Esophagus muscularis mucosa (tissue), 4 donors: Measurements from ENCODE around the gene NEO1. TPM values are rescaled to one million over a fixed set of nuclear protein-coding genes. Genes with fewer than 3 reads are reported as not detected.

Experiments used
- DNase-seq: peaks from one replicate; pipeline ENCODE4 v3.0.0-alpha.2; 2017; ENCODE audit errors: extremely low spot score
- H3K27ac ChIP-seq, 4 donors: fragments of 200-600 bp; sonication (generic); replicated peaks in 1 of 4; 1 replicate in 3 of 4; 2 replicates in 1 of 4; pipeline ENCODE4 v1.5.1; 2016 to 2019; ENCODE audit warnings: mild to moderate bottlenecking in 1 of 4
- H3K27me3 ChIP-seq, 4 donors: fragments of 200-600 bp; sonication (generic); one replicate each; pipeline versions ENCODE4 v1.5.1 to v1.6.0; 2016 to 2019
- H3K36me3 ChIP-seq, 4 donors: fragments of 200-600 bp; sonication (generic); one replicate each; pipeline ENCODE4 v1.5.1; 2016 to 2019
- H3K4me1 ChIP-seq, 4 donors: fragments of 200-600 bp; sonication (generic); one replicate each; pipeline ENCODE4 v1.5.1; 2016 to 2019
- H3K4me3 ChIP-seq, 4 donors: fragments of 200-600 bp; sonication (generic); 1 replicate in 2 of 4; 2 replicates in 2 of 4; pipeline ENCODE4 v1.5.1; 2016 to 2019; ENCODE audit warnings: mild to moderate bottlenecking in 4 of 4, moderate library complexity in 1 of 4
- H3K9me3 ChIP-seq, 4 donors: fragments of 200-600 bp; sonication (generic); 1 replicate in 3 of 4; 2 replicates in 1 of 4; pipeline ENCODE4 v1.5.1; 2016 to 2019
- CTCF ChIP-seq, 3 experiments: fragments of 200-600 bp in 2 of 3; fragments of 450-650 bp in 1 of 3; sonication (generic) in 2 of 3; IDR thresholded peaks; one replicate each; pipeline ENCODE4 v1.5.1; 2017 to 2019; ENCODE audit warnings: antibody characterized with exemption in 3 of 3, mild to moderate bottlenecking in 2 of 3, moderate library complexity in 1 of 3
- EP300 ChIP-seq: sonication (generic); formaldehyde crosslinking; IDR thresholded peaks from one replicate; pipeline ENCODE4 v1.6.1; 2017; ENCODE audit warnings: antibody characterized with exemption
- POLR2A ChIP-seq: fragments of 450-650 bp; IDR thresholded peaks from one replicate; pipeline ENCODE4 v1.6.1; 2017; ENCODE audit warnings: antibody characterized with exemption, moderate library complexity, mild to moderate bottlenecking, low read depth
- POLR2AphosphoS5 ChIP-seq, 2 donors: sonication (generic); formaldehyde crosslinking; IDR thresholded peaks; one replicate each; pipeline ENCODE4 v1.6.1; 2017; ENCODE audit warnings: antibody characterized with exemption in 2 of 2
- WGBS: methylation state at CpG from one replicate; pipeline ENCODE4 v1.1.5; 2018; 5-methylcytosine and 5-hydroxymethylcytosine counted together
- intact Hi-C: fragments of 100-400 bp; cut with DNase I; formaldehyde crosslinking; loops from one replicate; pipeline ENCODE4 v1.15.1; 2023
- total RNA-seq, 4 donors: library from RNA; depleted of rRNA; stranded (reverse); fragments of >200 nt; gene quantifications; one replicate each; pipeline versions ENCODE4 v1.1.0 to v1.2.1, GENCODE V29; 2016

NEO1 gene
- total RNA-seq, 4 donors from 2014 or later, result 38.2 to 61.2 (median 53.5) TPM

- no peaks in the 10 kb centered on the region for H3K9me3 ChIP-seq
- no peak overlapping the region for H3K27ac ChIP-seq
- H3K27me3 ChIP-seq, result no peaks in the 10 kb centered on the region
- TF ChIP-seq POLR2AphosphoS5 (IDR thresholded peaks at IDR 0.05), result no peak
- no peak for TF ChIP-seq POLR2A
- TF ChIP-seq CTCF (IDR thresholded peaks at IDR 0.05), result no peak
- no peak for TF ChIP-seq EP300
- no peak for DNase-seq
- no peaks in the 10 kb centered on the region for H3K4me1 ChIP-seq
- intact Hi-C loops, result no loop called here
- peaks cover 0 to 16% (median 0%) of the 10 kb centered on the region in 4 donors for H3K36me3 ChIP-seq
- 80% methylated on average over 1 of the region's 1 CpG for WGBS
- no peak overlapping the region for H3K4me3 ChIP-seq
These were observed 91.5 kb downstream of the NEO1 start for GRCh38 chr15:73143763-73144155.

- intact Hi-C loops, result no loop called here
- no peaks in the 10 kb centered on the region for H3K27me3 ChIP-seq
- H3K4me1 ChIP-seq, result no peaks in the 10 kb centered on the region
- TF ChIP-seq POLR2A (no peak), POLR2AphosphoS5 (IDR thresholded peaks at IDR 0.05) (no peak), CTCF (IDR thresholded peaks at IDR 0.05) (no peak), EP300 (no peak)
- no peaks in the 10 kb centered on the region for H3K9me3 ChIP-seq
- no peak overlapping the region for H3K4me3 ChIP-seq
- no peak for DNase-seq
- no peak overlapping the region for H3K27ac ChIP-seq
- peaks cover 0 to 19% (median 0%) of the 10 kb centered on the region in 4 donors for H3K36me3 ChIP-seq
These were observed 94.2 kb downstream of the NEO1 start for GRCh38 chr15:73146419-73146818.

GRCh38 chr15:73150831-73151230, 98.6 kb downstream of the NEO1 start:
- Histone ChIP-seq H3K36me3 (peaks cover 0 to 3% (median 0%) of the 10 kb centered on the region in 4 donors), H3K27ac (no peak overlapping the region), H3K9me3 (peaks cover 0 to 18% (median 11%) of the 10 kb centered on the region in 4 donors), H3K27me3 (no peaks in the 10 kb centered on the region), H3K4me1 (no peaks in the 10 kb centered on the region), H3K4me3 (no peak overlapping the region)
- WGBS, result 97% methylated on average over 2 of the region's 2 CpGs
- DNase-seq, result no peak
- intact Hi-C loops, result no loop called here
- TF ChIP-seq EP300, result no peak
- TF ChIP-seq CTCF (IDR thresholded peaks at IDR 0.05), result no peak
- TF ChIP-seq POLR2A, result no peak
- TF ChIP-seq POLR2AphosphoS5 (IDR thresholded peaks at IDR 0.05), result no peak

GRCh38 chr15:73153024-73153423, 100.8 kb downstream of the NEO1 start:
- H3K4me3 ChIP-seq, result no peak overlapping the region
- 100% methylated on average over 1 of the region's 1 CpG for WGBS
- intact Hi-C loops, result no loop called here
- DNase-seq, result no peak
- no peak overlapping the region for H3K27ac ChIP-seq
- H3K27me3 ChIP-seq, result no peaks in the 10 kb centered on the region
- no peaks in the 10 kb centered on the region for H3K4me1 ChIP-seq
- TF ChIP-seq POLR2AphosphoS5 (IDR thresholded peaks at IDR 0.05) (no peak), CTCF (IDR thresholded peaks at IDR 0.05) (no peak), POLR2A (no peak), EP300 (no peak)
- peaks cover 0 to 3% (median 0%) of the 10 kb centered on the region in 4 donors for H3K36me3 ChIP-seq
- peaks cover 0 to 18% (median 11%) of the 10 kb centered on the region in 4 donors for H3K9me3 ChIP-seq

GRCh38 chr15:73153447-73153846, 101.2 kb downstream of the NEO1 start:
- 95% methylated on average over 5 of the region's 5 CpGs for WGBS
- no peaks in the 10 kb centered on the region for H3K4me1 ChIP-seq
- intact Hi-C loops, result no loop called here
- TF ChIP-seq POLR2A (no peak), EP300 (no peak), CTCF (IDR thresholded peaks at IDR 0.05) (no peak), POLR2AphosphoS5 (IDR thresholded peaks at IDR 0.05) (no peak)
- DNase-seq, result no peak
- no peaks in the 10 kb centered on the region for H3K27me3 ChIP-seq
- H3K27ac ChIP-seq, result no peak overlapping the region
- H3K36me3 ChIP-seq, result peaks cover 0 to 3% (median 0%) of the 10 kb centered on the region in 4 donors
- H3K4me3 ChIP-seq, result no peak overlapping the region
- H3K9me3 ChIP-seq, result peaks cover 0 to 18% (median 11%) of the 10 kb centered on the region in 4 donors
